ENCODE results near the gene ALKBH8. TPM values are rescaled to one million over a fixed set of nuclear protein-coding genes. Genes with fewer than 3 reads are reported as not detected.

The ALKBH8 gene
- total RNA-seq, 2 experiments from 2014 or later, result 12.2 to 16.8 TPM

- H3K79me2 ChIP-seq (ENCODE audit: insufficient read depth, low read depth, low read length), result no peaks in the 10 kb centered on the region
- intact Hi-C loops (cut with micrococcal nuclease; ENCODE audit: unreplicated experiment), result no loop called here
- H2AFZ ChIP-seq (ENCODE audit: low read length), result no peak overlapping the region
- H3K36me3 ChIP-seq (ENCODE audit: insufficient read depth, low read length), result peaks cover 12% of the 10 kb centered on the region
- H4K20me1 ChIP-seq (ENCODE audit: insufficient read depth, low read length), result no peaks in the 10 kb centered on the region
- no peak for DNase-seq (ENCODE audit: low spot score)
- TF ChIP-seq CTCF (conservative IDR thresholded peaks at IDR 0.05; ENCODE audit: low read length), result no peak
- H3K27ac ChIP-seq (ENCODE audit: low read depth, low read length, poor library complexity, severe bottlenecking), result no peak overlapping the region
- CTCF ChIA-PET (ENCODE audit: unreplicated experiment), result no interaction called here
- POLR2A ChIA-PET, result interaction anchor here (0.7 kb wide), 1 partner anchor 467 kb away, joined by 3 read pairs; no protein-coding TSS in a partner anchor
- no peaks in the 10 kb centered on the region for H3K4me1 ChIP-seq (ENCODE audit: insufficient read depth, low read length, poor library complexity, severe bottlenecking)
- H3K9me2 ChIP-seq (ENCODE audit: insufficient read depth, low read length), result no peaks in the 10 kb centered on the region
- no peak overlapping the region for H3K4me3 ChIP-seq (ENCODE audit: low read depth, low read length, poor library complexity, severe bottlenecking)
- H3K4me2 ChIP-seq (ENCODE audit: low read length), result no peak overlapping the region
- peaks cover 2% of the 10 kb centered on the region for H3K9me3 ChIP-seq (ENCODE audit: low read length)
- BruUV-seq (replicated peaks), result no TSS peak
These were observed 69.5 kb downstream of the ALKBH8 start for GRCh38 chr11:107496011-107496410.

GRCh38 chr11:107494055-107494454 lies 71.5 kb downstream of the ALKBH8 start:
- POLR2A ChIA-PET, result interaction anchor here (0.7 kb wide), 2 partner anchors 23 to 444 kb away, joined by 3 read pairs; no protein-coding TSS in a partner anchor
- intact Hi-C loops (cut with micrococcal nuclease; ENCODE audit: unreplicated experiment), result no loop called here
- Histone ChIP-seq H3K36me3 (ENCODE audit: insufficient read depth, low read length) (no peaks in the 10 kb centered on the region), H3K79me2 (ENCODE audit: insufficient read depth, low read depth, low read length) (no peaks in the 10 kb centered on the region), H2AFZ (ENCODE audit: low read length) (no peak overlapping the region), H3K4me2 (ENCODE audit: low read length) (no peak overlapping the region), H3K9me3 (ENCODE audit: low read length) (no peaks in the 10 kb centered on the region), H3K9me2 (ENCODE audit: insufficient read depth, low read length) (no peaks in the 10 kb centered on the region), H3K4me3 (ENCODE audit: low read depth, low read length, poor library complexity, severe bottlenecking) (no peak overlapping the region), H3K27ac (ENCODE audit: low read depth, low read length, poor library complexity, severe bottlenecking) (no peak overlapping the region), H3K4me1 (ENCODE audit: insufficient read depth, low read length, poor library complexity, severe bottlenecking) (no peaks in the 10 kb centered on the region), H4K20me1 (ENCODE audit: insufficient read depth, low read length) (no peaks in the 10 kb centered on the region)
- DNase-seq (ENCODE audit: low spot score), result no peak
- TF ChIP-seq CTCF (conservative IDR thresholded peaks at IDR 0.05; ENCODE audit: low read length), result no peak
- TF ChIP-seq EZH2phosphoT487 (IDR thresholded peaks at IDR 0.05; ENCODE audit: borderline replicate concordance, low read depth, low read length), result no peak
- no TSS peak for BruUV-seq (replicated peaks)
- CTCF ChIA-PET (ENCODE audit: unreplicated experiment), result no interaction called here

GRCh38 chr11:107493117-107493516 lies 72.4 kb downstream of the ALKBH8 start:
- H2AFZ ChIP-seq (ENCODE audit: low read length), result no peak overlapping the region
- BruUV-seq (replicated peaks), result no TSS peak
- H3K4me2 ChIP-seq (ENCODE audit: low read length), result no peak overlapping the region
- no peak overlapping the region for H3K27ac ChIP-seq (ENCODE audit: low read depth, low read length, poor library complexity, severe bottlenecking)
- intact Hi-C loops (cut with micrococcal nuclease; ENCODE audit: unreplicated experiment), result no loop called here
- no peaks in the 10 kb centered on the region for H3K36me3 ChIP-seq (ENCODE audit: insufficient read depth, low read length)
- H3K9me3 ChIP-seq (ENCODE audit: low read length), result no peaks in the 10 kb centered on the region
- TF ChIP-seq CTCF (conservative IDR thresholded peaks at IDR 0.05; ENCODE audit: low read length) (no peak), EZH2phosphoT487 (IDR thresholded peaks at IDR 0.05; ENCODE audit: borderline replicate concordance, low read depth, low read length) (no peak)
- DNase-seq (ENCODE audit: low spot score), result no peak
- H3K4me3 ChIP-seq (ENCODE audit: low read depth, low read length, poor library complexity, severe bottlenecking), result no peak overlapping the region
- H3K4me1 ChIP-seq (ENCODE audit: insufficient read depth, low read length, poor library complexity, severe bottlenecking), result no peaks in the 10 kb centered on the region
- ChIA-PET POLR2A (interaction anchor here (0.6 kb wide), 1 partner anchor 181 kb away, joined by 3 read pairs; no protein-coding TSS in a partner anchor), CTCF (ENCODE audit: unreplicated experiment) (no interaction called here)
- H3K79me2 ChIP-seq (ENCODE audit: insufficient read depth, low read depth, low read length), result no peaks in the 10 kb centered on the region
- no peaks in the 10 kb centered on the region for H3K9me2 ChIP-seq (ENCODE audit: insufficient read depth, low read length)
- no peaks in the 10 kb centered on the region for H4K20me1 ChIP-seq (ENCODE audit: insufficient read depth, low read length)

Data from OCI-LY7 (cell line).